Measurements from ENCODE around the gene RYR3.

Gene RYR3

GRCh38 chr15:33782966-33783365 is 472.2 kb downstream of the RYR3 start:
- Histone ChIP-seq H4K91ac (ENCODE audit: low read length) (no peak overlapping the region), H3K9me3 (ENCODE audit: control insufficient read depth, low read length) (no peaks in the 10 kb centered on the region), H3K4me2 (ENCODE audit: low read length, poor library complexity, severe bottlenecking) (no peak overlapping the region), H2AFZ (ENCODE audit: low read depth, low read length) (no peak overlapping the region), H3K18ac (ENCODE audit: low read depth in 1 of 2, low read length in 2 of 2) (no peak overlapping the region), H3K36me3 (ENCODE audit: control insufficient read depth in 1 of 2, insufficient read depth in 2 of 2, low read depth in 1 of 2, low read length in 2 of 2) (peaks cover 0 to 15% of the 10 kb centered on the region in 2 experiments), H3K27ac (ENCODE audit: low read length, poor library complexity, severe bottlenecking) (no peak overlapping the region), H3K27me3 (ENCODE audit: control insufficient read depth in 1 of 2, insufficient read depth in 1 of 2, low read length in 2 of 2) (peaks cover 3 to 6% of the 10 kb centered on the region in 2 experiments), H3K4me1 (ENCODE audit: control insufficient read depth, insufficient read depth, low read depth, low read length) (no peaks in the 10 kb centered on the region), H2BK120ac (ENCODE audit: low read depth, low read length) (no peak overlapping the region), H2BK12ac (ENCODE audit: low read length in 2 of 2) (no peak overlapping the region), H4K8ac (ENCODE audit: low read length) (no peak overlapping the region), H2BK5ac (ENCODE audit: low read depth, low read length, poor library complexity, severe bottlenecking) (no peak overlapping the region), H3K4ac (ENCODE audit: low read depth in 1 of 2, low read length in 2 of 2) (no peak overlapping the region), H2BK15ac (ENCODE audit: low read depth, poor library complexity, severe bottlenecking) (no peak overlapping the region), H3K79me1 (replicated peaks; ENCODE audit: low read length, poor library complexity, severe bottlenecking) (no peaks in the 10 kb centered on the region), H3K23ac (ENCODE audit: low read length in 2 of 2) (no peak overlapping the region), H3K4me3 (ENCODE audit: insufficient read depth in 1 of 2, low read depth in 1 of 2, low read length in 2 of 2) (no peak overlapping the region), H3K9ac (ENCODE audit: low read length) (no peak overlapping the region), H3K14ac (ENCODE audit: low read length in 2 of 2) (no peak overlapping the region), H2AK5ac (ENCODE audit: low read length, severe bottlenecking) (no peak overlapping the region)
- 85% methylated on average over 5 of the region's 5 CpGs for WGBS
- DNase-seq: no peak

- H3K27me3 ChIP-seq (ENCODE audit: control insufficient read depth in 1 of 2, insufficient read depth in 1 of 2, low read length in 2 of 2): peaks cover 3 to 6% of the 10 kb centered on the region in 2 experiments
- no peak overlapping the region for H3K9ac ChIP-seq (ENCODE audit: low read length)
- no peak for DNase-seq
- no peaks in the 10 kb centered on the region for H3K79me1 ChIP-seq (replicated peaks; ENCODE audit: low read length, poor library complexity, severe bottlenecking)
- no peaks in the 10 kb centered on the region for H3K9me3 ChIP-seq (ENCODE audit: control insufficient read depth, low read length)
- no peak overlapping the region for H3K4me3 ChIP-seq (ENCODE audit: insufficient read depth in 1 of 2, low read depth in 1 of 2, low read length in 2 of 2)
- no peak overlapping the region for H3K27ac ChIP-seq (ENCODE audit: low read length, poor library complexity, severe bottlenecking)
- no peak overlapping the region for H2BK15ac ChIP-seq (ENCODE audit: low read depth, poor library complexity, severe bottlenecking)
- no peak overlapping the region for H2AK5ac ChIP-seq (ENCODE audit: low read length, severe bottlenecking)
- peaks cover 0 to 13% of the 10 kb centered on the region in 2 experiments for H3K36me3 ChIP-seq (ENCODE audit: control insufficient read depth in 1 of 2, insufficient read depth in 2 of 2, low read depth in 1 of 2, low read length in 2 of 2)
- no peak overlapping the region for H2BK12ac ChIP-seq (ENCODE audit: low read length in 2 of 2)
- H3K23ac ChIP-seq (ENCODE audit: low read length in 2 of 2): no peak overlapping the region
- no peak overlapping the region for H2BK120ac ChIP-seq (ENCODE audit: low read depth, low read length)
- no peak overlapping the region for H3K18ac ChIP-seq (ENCODE audit: low read depth in 1 of 2, low read length in 2 of 2)
- no peak overlapping the region for H3K4ac ChIP-seq (ENCODE audit: low read depth in 1 of 2, low read length in 2 of 2)
- H3K4me2 ChIP-seq (ENCODE audit: low read length, poor library complexity, severe bottlenecking): no peak overlapping the region
- no peak overlapping the region for H2AFZ ChIP-seq (ENCODE audit: low read depth, low read length)
- no peak overlapping the region for H4K8ac ChIP-seq (ENCODE audit: low read length)
- no peak overlapping the region for H3K14ac ChIP-seq (ENCODE audit: low read length in 2 of 2)
- H3K4me1 ChIP-seq (ENCODE audit: control insufficient read depth, insufficient read depth, low read depth, low read length): peaks cover 2% of the 10 kb centered on the region
- no peak overlapping the region for H2BK5ac ChIP-seq (ENCODE audit: low read depth, low read length, poor library complexity, severe bottlenecking)
- H4K91ac ChIP-seq (ENCODE audit: low read length): no peak overlapping the region
- 78% methylated on average over 6 of the region's 6 CpGs for WGBS
Measured at GRCh38 chr15:33785366-33785765, 474.6 kb downstream of the RYR3 start.

- no peak overlapping the region for H4K8ac ChIP-seq (ENCODE audit: low read length)
- H3K4me2 ChIP-seq (ENCODE audit: low read length, poor library complexity, severe bottlenecking): peak overlapping the region; percentile 7
- WGBS: 42% methylated on average over 8 of the region's 9 CpGs
Measured at GRCh38 chr15:33788906-33789540, 478.3 kb downstream of the RYR3 start.

GRCh38 chr15:33794453-33794852 is 483.7 kb downstream of the RYR3 start:
- no peak overlapping the region for H3K4me3 ChIP-seq (ENCODE audit: insufficient read depth in 1 of 2, low read depth in 1 of 2, low read length in 2 of 2)
- H3K9me3 ChIP-seq (ENCODE audit: control insufficient read depth, low read length): no peaks in the 10 kb centered on the region
- no peak overlapping the region for H3K4ac ChIP-seq (ENCODE audit: low read depth in 1 of 2, low read length in 2 of 2)
- no peaks in the 10 kb centered on the region for H3K79me1 ChIP-seq (replicated peaks; ENCODE audit: low read length, poor library complexity, severe bottlenecking)
- H3K9ac ChIP-seq (ENCODE audit: low read length): no peak overlapping the region
- H2BK12ac ChIP-seq (ENCODE audit: low read length in 2 of 2): no peak overlapping the region
- H2AFZ ChIP-seq (ENCODE audit: low read depth, low read length): no peak overlapping the region
- peaks cover 0 to 2% of the 10 kb centered on the region in 2 experiments for H3K36me3 ChIP-seq (ENCODE audit: control insufficient read depth in 1 of 2, insufficient read depth in 2 of 2, low read depth in 1 of 2, low read length in 2 of 2)
- H4K8ac ChIP-seq (ENCODE audit: low read length): no peak overlapping the region
- no peaks in the 10 kb centered on the region for H3K4me1 ChIP-seq (ENCODE audit: control insufficient read depth, insufficient read depth, low read depth, low read length)
- no peak overlapping the region for H2BK120ac ChIP-seq (ENCODE audit: low read depth, low read length)
- H3K27ac ChIP-seq (ENCODE audit: low read length, poor library complexity, severe bottlenecking): no peak overlapping the region
- H3K14ac ChIP-seq (ENCODE audit: low read length in 2 of 2): no peak overlapping the region
- no peak overlapping the region for H3K18ac ChIP-seq (ENCODE audit: low read depth in 1 of 2, low read length in 2 of 2)
- H4K91ac ChIP-seq (ENCODE audit: low read length): no peak overlapping the region
- H3K23ac ChIP-seq (ENCODE audit: low read length in 2 of 2): no peak overlapping the region
- no peak overlapping the region for H3K4me2 ChIP-seq (ENCODE audit: low read length, poor library complexity, severe bottlenecking)
- H2BK15ac ChIP-seq (ENCODE audit: low read depth, poor library complexity, severe bottlenecking): no peak overlapping the region
- DNase-seq: no peak
- H3K27me3 ChIP-seq (ENCODE audit: control insufficient read depth in 1 of 2, insufficient read depth in 1 of 2, low read length in 2 of 2): peaks cover 16 to 26% of the 10 kb centered on the region in 2 experiments
- H2AK5ac ChIP-seq (ENCODE audit: low read length, severe bottlenecking): no peak overlapping the region
- WGBS: 100% methylated on average over 4 of the region's 5 CpGs
- no peak overlapping the region for H2BK5ac ChIP-seq (ENCODE audit: low read depth, low read length, poor library complexity, severe bottlenecking)

More at GRCh38 chr15:33788906-33789540, 478.3 kb downstream of the RYR3 start:
- Histone ChIP-seq H2AFZ (ENCODE audit: low read depth, low read length) (no peak overlapping the region), H2BK120ac (ENCODE audit: low read depth, low read length) (no peak overlapping the region), H2AK5ac (ENCODE audit: low read length, severe bottlenecking) (no peak overlapping the region), H3K36me3 (ENCODE audit: control insufficient read depth in 1 of 2, insufficient read depth in 2 of 2, low read depth in 1 of 2, low read length in 2 of 2) (peaks cover 0 to 15% of the 10 kb centered on the region in 2 experiments), H3K4me1 (ENCODE audit: control insufficient read depth, insufficient read depth, low read depth, low read length) (peaks cover 2% of the 10 kb centered on the region), H4K91ac (ENCODE audit: low read length) (no peak overlapping the region), H3K18ac (ENCODE audit: low read depth in 1 of 2, low read length in 2 of 2) (no peak overlapping the region), H2BK5ac (ENCODE audit: low read depth, low read length, poor library complexity, severe bottlenecking) (no peak overlapping the region), H3K14ac (ENCODE audit: low read length in 2 of 2) (no peak overlapping the region), H3K23ac (ENCODE audit: low read length in 2 of 2) (no peak overlapping the region), H3K27ac (ENCODE audit: low read length, poor library complexity, severe bottlenecking) (no peak overlapping the region), H3K79me1 (replicated peaks; ENCODE audit: low read length, poor library complexity, severe bottlenecking) (no peaks in the 10 kb centered on the region), H2BK15ac (ENCODE audit: low read depth, poor library complexity, severe bottlenecking) (no peak overlapping the region), H3K4ac (ENCODE audit: low read depth in 1 of 2, low read length in 2 of 2) (no peak overlapping the region), H2BK12ac (ENCODE audit: low read length in 2 of 2) (no peak overlapping the region), H3K9me3 (ENCODE audit: control insufficient read depth, low read length) (no peaks in the 10 kb centered on the region), H3K9ac (ENCODE audit: low read length) (peak overlapping the region; percentile 41), H3K4me3 (ENCODE audit: insufficient read depth in 1 of 2, low read depth in 1 of 2, low read length in 2 of 2) (peak overlapping the region in 1 of 2 experiments; percentile 48), H3K27me3 (ENCODE audit: control insufficient read depth in 1 of 2, insufficient read depth in 1 of 2, low read length in 2 of 2) (peaks cover 0 to 6% of the 10 kb centered on the region in 2 experiments)
- DNase-seq: peak; percentile 36

Measured in mesenchymal stem cell (in vitro differentiated cells and primary cell).